Raji (cell line): ENCODE data around the gene HOXA6.

Experiments used
- POLR2A ChIP-seq: IDR thresholded peaks from 2 replicates; pipeline ENCODE4 v1.6.1; 2011; ENCODE audit warnings: low read depth, low read length, control low read depth; ENCODE audit not compliant: insufficient read depth

HOXA6 gene

DNA sequence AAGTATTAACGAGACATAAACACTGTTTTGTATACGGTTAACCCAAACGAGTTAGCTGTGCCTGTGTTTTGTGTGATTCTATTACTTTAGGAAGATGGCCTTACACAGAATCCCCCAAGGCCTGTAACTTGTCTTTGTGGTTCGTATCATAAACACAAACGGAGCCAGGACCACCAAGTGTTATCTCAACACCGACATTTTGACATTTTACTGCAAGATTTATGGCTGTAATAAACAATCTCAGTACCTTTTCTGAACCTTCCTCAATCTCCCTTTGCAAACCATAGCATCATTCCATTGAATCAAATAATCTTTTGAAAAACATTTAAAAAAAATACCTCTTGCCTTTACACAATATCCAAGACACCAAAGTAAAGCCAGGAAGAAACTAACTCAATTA lies 14.6 kb downstream of the HOXA6 start:
- TF ChIP-seq POLR2A = no peak

DNA sequence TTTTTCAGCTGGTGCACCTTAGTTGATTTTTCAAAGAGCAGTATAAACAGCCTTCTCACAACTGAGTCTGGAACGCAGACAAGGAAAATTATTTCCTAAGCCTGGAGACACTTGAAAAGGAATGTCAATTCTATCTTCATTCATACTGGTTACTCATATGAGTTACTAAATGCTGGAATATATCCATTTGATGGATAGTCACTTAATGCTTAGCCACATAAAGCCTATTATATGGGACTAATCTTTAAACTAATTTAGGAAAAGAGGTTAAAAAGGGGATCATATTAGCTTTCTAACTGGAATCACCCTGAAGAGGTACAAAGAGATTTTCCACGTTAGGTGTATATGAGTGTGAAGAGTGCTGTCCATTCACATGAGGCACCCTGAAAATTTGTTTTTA lies 15.4 kb downstream of the HOXA6 start:
- TF ChIP-seq POLR2A = no peak

DNA sequence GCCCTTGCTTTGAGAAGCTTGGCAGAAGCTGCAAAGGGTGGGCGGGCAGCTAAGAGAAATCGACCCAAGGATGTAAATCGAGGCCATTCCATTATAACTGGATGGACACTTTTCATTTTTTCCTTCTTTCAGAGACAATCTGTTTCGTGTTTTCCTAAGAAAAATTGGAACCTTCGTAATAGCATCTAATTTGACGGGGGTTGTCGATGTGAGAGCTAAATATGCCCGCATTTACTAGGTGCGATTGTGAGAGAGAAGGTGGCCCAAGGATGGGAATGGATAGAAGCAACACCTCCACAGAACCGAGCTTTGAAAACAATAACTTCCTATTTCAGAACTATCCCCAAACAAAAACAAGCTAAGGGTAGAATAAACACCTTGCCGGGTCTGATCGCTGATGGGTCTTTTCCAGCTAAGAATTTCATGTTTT lies 16.2 kb downstream of the HOXA6 start:
- TF ChIP-seq POLR2A = no peak

DNA sequence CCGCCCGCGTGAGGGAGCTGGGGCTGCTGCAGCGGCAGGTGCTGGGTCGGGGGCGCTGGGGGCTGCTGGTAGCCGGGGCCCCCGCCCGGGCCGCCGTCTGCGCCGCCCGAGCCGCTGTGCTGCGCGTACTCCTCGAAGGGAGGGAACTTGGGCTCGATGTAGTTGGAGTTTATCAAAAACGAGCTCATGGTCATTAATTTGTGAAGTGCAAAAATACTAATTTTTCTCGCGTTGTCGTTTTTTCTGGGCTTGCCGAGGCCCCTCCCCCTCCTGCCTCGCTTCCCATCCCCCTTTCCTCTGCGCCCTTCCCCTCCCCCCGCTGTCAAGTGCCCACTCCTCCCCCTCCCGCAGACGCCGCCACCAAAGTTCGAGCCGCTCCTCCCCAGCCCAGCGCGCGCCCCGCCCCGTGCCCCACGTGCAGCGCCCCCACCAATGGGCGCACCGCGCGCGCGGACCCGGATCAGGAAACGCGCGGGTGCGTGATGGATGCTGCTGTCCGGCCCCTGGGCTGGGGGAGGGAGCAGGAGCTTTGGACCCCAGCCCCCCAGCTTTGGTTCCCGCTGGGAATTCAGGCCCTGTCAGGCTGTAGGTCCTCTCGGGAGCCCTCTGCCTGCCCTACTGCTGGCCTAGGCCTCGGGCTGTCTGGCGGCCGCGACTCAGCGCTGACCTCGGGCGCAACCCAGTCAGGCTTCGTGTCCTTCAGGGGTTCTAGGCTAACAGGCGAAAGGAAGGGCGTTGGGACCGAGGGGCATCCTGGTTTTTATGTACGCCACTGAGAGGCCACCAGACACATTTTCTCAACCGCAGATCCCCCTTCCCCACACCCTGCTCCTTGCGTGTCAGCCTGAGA lies 16.8 kb downstream of the HOXA6 start, which contains the start of gene HOXA4:
Gene HOXA4, minus strand, starts transcription at position 218 of the 850 bp plus-strand sequence. Its CDS starts 24 bp downstream, at position 194.
- no peak for TF ChIP-seq POLR2A

DNA sequence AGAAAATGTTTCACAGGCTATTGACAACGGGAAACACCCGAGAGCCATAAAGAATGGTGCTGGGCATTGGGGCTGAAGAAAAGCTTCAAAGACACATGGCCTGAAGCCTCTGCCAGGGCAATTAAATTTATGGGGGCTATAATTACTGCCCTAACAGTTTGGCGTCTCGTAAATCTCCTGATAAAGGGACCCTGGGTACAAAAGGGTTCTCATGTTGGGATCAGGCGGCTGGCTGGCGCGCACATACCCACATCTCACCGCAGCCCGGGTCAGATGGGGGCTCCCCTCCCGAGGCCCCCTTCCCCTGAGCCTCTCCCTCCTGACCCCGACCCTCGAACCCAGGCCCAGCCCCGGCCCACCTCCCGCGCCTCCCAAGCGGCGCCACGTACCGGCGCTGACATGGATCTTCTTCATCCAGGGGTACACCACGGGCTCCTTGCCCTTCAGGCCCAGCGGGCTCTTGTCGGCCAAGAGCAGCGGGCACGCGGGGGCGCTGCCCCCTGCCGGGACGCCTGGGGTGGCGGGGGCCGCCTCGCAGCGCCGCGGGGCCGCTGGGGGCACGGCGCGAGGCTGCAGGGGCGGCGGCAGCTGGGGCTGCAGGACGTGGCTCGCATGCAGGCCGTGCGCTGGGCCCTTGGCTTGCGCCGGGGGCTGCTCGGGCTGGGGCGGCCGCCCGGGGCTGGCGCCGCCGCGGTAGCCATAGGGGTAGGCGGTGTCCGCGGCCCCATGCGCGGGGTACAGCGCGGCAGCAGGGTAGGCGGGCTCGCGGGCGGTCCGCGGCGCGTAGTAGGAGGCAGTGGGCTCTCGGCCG lies 17.6 kb downstream of the HOXA6 start:
- no peak for TF ChIP-seq POLR2A

DNA sequence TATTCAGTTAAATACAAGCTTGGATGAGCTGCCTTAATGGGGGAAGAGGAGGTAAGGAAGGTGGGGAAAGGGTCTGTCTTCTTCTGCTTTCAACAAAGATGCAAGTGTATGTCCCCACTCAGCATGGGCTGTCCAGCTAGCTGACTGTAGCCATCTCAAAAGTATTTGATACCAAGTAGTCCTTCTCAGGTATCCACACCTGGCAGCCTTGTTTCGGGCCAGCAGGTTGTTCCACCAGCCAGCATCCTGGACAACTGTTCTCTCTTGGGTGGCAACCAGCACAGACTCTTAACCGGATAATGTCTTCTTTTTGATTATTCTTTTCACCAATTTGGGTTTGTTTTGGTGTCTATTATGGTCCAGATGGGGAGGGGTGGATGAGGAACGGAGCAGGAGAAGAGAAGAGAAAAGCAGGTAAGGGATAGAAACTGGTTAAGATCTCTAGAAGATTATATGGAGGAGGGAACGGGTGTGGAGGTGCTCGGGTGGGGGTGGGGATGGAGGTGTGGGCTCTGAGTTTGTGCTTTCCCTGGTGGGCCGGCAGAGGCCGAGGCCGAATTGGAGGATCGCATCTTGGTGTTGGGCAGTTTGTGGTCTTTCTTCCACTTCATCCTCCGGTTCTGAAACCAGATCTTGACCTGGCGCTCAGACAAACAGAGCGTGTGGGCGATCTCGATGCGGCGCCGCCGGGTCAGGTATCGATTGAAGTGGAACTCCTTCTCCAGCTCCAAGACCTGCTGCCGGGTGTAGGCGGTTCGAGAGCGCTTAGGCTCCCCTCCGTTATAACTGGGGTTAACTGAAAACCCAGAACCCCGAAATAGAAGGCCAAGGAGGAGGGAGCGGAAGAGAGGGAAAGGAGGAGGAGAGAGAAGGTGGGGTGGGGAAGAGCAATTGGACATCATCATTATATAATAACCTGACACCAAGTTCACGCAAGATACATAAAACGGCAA lies 18.5 kb downstream of the HOXA6 start:
- TF ChIP-seq POLR2A = no peak

DNA sequence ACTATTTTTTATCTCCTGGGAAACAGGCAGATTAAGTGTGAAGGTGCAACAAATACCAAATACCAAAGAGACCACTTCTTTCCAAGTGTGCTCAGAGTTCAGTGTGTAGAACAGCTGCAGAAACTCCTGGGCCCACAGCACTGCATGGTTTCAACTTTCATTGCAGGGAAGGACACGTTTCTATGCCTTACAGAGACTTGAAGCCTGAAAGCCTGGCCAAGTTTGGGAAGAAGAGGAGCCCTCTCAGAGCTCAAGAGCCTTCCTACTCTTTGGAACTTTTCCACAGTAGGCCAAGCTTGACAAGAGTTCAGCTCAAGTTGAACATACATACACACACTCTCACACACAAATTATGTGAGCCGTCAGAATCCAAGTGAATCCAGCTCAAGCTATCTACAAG lies 19.5 kb downstream of the HOXA6 start:
- no peak for TF ChIP-seq POLR2A

DNA sequence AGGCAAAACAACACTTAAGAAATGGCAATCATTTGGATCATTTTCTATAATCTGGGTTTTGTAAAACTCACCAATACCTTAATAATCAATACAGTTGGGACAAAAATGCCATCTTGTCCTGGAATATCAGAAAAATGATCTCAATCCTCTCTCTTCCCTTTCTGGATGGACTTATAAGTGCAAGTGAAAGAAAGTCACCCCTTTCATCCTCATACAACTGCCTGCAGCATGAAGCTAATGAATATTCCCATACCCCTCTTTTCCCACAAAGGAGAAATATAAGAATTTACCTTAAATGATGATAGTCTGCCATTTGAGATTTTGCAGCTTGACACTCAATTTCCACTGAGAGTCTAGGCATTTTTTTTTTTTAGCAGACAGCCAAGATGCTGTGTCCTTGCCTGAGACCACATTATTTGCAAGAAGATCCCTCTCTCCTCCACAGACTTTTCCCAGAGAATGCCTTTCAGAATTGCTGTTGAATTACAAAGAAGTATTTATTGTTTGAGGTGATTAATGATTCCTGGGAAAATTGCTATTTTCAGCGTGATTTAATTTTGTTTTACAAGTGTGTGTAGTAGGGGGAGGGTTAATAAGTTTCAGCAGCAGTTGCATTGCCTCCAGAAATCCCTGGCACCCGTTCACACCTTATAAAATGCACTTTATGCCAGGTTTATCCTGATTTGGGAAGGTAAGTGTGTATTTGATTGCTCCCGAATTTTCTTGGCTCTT lies 20.8 kb downstream of the HOXA6 start:
- TF ChIP-seq POLR2A = no peak

DNA sequence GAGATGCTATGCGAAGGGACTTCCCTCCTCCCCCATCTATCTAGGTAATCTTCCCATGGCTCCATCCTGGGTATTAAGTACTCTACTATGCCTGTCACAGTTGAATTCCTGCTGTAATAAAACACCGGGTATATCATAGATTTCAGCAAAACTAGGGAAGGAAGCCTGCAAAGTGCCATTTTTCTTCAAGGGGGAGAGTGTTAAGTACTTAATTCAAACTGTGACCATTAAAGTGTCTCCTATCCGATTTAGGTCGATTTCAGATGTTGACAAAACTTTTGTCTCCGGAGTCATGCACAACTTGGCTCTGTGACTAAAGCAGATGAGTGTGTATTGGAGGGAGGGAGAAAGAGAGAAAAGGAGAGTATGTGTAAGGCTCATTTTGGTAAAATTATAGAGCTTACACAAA lies 21.6 kb downstream of the HOXA6 start:
- no peak for TF ChIP-seq POLR2A

DNA sequence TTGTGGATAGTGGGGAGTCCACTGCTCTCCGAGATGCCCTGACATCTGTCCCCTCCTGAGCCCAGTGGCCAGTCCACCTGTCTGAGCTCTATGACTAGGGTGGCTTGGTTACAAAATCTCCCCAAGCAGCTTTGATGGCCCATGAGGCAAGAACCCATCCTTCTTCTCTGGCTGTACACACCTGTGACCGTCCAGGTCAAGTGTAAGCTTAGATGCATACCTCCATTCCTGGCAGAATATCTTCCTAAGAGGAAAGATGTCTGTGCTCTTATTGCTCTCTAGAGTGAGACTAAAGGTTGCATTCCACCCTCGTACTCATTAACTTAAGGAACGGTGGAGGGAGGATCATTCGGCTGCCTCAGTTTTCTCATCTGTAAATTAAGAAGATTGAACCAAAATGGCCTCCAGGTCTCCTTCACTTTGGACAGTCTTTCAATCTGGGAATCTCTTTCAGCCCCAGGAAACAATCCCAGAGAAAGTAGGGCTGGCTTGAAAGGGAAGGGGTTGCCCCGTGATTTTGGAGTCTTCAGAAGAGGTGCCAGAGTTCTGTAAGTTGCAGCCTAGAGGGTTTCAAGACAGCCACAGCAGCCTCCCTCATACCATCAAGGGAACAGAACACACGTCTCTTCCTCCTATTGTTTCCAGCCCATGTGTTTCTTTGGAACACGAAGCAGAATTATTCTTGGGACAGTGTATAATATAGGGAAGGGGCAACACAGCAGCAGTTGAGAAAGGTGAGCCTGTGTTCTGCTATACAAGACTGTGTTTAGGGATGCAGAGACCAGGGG lies 22.5 kb downstream of the HOXA6 start:
- TF ChIP-seq POLR2A = no peak

DNA sequence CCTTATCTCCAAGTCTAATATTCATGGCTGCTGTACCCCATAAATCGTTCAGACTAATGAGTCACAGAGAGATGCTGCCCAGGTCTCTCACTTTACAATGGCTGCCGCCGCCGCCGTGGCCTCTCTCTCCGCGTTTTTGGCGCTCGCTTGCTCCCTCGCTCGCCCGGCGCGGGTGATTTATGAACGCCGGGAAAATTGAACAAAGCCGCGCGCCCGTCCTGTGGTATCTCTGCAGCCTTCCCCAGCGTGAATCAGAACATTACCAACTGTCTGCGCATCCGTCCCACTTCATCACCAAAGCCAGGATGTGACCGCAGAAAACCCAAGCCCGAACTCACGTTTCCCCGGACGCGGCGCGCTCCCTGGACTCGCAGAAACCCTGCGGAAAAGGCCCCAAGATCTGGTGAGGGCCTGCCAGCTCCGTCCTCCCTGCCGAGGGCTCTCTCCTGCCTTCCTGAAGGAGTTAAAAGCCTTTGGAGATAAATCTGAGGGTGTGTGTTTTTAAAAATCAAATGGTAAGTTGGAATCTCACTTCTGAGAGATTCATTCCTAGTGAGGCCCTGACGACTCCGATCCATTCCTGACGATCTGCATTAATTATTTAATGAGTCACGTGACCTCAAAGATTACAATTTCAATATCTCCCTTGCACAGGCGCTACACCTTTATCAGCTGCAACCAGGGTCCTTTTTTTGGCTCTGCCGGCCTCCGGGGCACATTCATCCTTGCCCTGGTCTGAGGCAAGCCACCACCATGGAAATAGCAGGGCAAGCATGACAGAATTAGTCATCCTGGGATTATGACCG lies 23.3 kb downstream of the HOXA6 start:
- TF ChIP-seq POLR2A = no peak

DNA sequence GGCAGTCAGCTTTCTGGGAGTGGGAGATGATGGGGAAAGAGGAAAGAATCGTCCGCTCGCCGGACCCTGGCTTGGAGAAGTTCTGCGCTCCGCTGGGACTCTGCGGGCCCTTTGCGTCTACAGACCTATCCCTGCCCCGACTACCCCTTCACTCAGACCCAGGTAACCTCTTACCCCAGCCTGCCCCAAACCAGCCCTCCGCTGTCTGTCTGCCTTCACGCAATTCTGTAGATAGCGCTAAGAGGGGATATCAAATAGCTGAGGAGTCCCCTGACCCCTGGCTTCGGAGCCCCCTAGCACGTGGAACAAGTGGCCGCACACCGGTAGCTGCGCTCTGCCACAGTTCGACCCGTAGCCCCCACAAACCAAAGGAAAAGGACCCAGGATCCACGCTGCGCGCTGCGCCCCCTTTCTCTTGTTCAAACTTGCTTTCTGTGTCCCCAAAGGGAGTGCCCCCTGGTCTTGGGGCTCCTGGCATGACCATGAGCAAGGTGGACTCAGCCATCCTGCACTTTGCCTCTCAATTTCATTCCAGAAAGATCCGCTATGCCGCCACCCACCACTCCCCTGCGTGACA lies 24.0 kb downstream of the HOXA6 start:
- TF ChIP-seq POLR2A = no peak
